SU-DHL-6 (cell line): ENCODE results near the gene TRAPPC4.

Source experiments
- EZH2phosphoT487 ChIP-seq: fragments of 200-600 bp; sonication (generic), shearing (Covaris generic); conservative IDR thresholded peaks from 2 replicates; pipeline ENCODE4 v1.6.1; 2018; ENCODE audit warnings: mild to moderate bottlenecking, antibody characterized with exemption, low read length, moderate library complexity, mixed read lengths
- TF ChIP-seq, protein P1 (sequence below): fragments of 200-600 bp; sonication (generic); IDR thresholded peaks from one replicate; pipeline ENCODE4 v1.5.1; 2017; ENCODE audit warnings: antibody characterized with exemption, mild to moderate bottlenecking, low read length, moderate library complexity; ENCODE audit not compliant: insufficient read depth, poor library complexity, severe bottlenecking

DNA sequence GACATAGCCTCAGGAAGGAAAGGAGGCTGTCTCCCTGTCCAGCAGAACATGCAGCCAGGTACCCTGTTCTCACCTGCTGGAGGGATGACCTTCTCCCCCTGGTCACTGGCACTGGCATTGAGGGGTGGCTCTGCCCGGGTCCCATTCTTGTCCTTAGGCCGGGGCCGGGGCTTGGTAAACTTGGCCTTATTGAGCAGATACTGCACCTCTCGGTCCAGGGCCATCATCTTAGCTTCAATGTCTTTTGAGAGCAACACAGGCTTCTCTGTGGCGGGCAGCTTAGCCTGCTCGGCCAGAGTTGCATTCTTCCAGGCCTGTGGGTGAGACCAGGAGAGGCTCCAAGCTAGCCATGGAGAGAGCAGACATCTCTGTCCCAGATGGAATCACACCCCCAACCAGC is 27.9 kb downstream of the TRAPPC4 start:
- TF ChIP-seq, protein P1, sequence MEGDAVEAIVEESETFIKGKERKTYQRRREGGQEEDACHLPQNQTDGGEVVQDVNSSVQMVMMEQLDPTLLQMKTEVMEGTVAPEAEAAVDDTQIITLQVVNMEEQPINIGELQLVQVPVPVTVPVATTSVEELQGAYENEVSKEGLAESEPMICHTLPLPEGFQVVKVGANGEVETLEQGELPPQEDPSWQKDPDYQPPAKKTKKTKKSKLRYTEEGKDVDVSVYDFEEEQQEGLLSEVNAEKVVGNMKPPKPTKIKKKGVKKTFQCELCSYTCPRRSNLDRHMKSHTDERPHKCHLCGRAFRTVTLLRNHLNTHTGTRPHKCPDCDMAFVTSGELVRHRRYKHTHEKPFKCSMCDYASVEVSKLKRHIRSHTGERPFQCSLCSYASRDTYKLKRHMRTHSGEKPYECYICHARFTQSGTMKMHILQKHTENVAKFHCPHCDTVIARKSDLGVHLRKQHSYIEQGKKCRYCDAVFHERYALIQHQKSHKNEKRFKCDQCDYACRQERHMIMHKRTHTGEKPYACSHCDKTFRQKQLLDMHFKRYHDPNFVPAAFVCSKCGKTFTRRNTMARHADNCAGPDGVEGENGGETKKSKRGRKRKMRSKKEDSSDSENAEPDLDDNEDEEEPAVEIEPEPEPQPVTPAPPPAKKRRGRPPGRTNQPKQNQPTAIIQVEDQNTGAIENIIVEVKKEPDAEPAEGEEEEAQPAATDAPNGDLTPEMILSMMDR, result no peak
- TF ChIP-seq EZH2phosphoT487, result no peak
